ENCODE data around the gene TAAR1.

DNA sequence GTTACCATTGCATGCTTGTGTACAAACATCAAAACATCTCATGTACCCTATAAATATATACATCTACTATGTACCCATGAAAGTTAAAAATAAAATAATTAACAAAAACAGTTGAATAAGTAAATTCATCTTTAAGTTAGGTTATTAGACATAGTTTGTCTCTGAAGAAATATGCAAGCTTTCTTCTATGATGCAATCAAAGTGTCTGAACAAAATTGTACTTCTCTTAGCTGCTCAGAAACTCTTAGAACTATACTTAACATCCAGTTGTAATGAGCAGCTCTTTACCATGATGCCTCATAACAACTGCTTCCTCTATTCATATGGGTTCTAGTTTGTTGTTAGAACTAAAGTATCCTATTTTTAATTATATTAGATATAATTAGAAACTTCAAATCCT is 49.0 kb upstream of the TAAR1 start:
- no peak for TF ChIP-seq POLR2A (IDR thresholded peaks at IDR 0.05)
- TF ChIP-seq, protein P1, sequence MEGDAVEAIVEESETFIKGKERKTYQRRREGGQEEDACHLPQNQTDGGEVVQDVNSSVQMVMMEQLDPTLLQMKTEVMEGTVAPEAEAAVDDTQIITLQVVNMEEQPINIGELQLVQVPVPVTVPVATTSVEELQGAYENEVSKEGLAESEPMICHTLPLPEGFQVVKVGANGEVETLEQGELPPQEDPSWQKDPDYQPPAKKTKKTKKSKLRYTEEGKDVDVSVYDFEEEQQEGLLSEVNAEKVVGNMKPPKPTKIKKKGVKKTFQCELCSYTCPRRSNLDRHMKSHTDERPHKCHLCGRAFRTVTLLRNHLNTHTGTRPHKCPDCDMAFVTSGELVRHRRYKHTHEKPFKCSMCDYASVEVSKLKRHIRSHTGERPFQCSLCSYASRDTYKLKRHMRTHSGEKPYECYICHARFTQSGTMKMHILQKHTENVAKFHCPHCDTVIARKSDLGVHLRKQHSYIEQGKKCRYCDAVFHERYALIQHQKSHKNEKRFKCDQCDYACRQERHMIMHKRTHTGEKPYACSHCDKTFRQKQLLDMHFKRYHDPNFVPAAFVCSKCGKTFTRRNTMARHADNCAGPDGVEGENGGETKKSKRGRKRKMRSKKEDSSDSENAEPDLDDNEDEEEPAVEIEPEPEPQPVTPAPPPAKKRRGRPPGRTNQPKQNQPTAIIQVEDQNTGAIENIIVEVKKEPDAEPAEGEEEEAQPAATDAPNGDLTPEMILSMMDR (IDR thresholded peaks at IDR 0.05) = no peak
- no peak for TF ChIP-seq POLR2AphosphoS5 (IDR thresholded peaks at IDR 0.05)

Data from stomach (tissue), 4 donors.